K562 (cell line): Measurements from ENCODE around the gene PRRX1. TPM values are rescaled to one million over a fixed set of nuclear protein-coding genes. Genes with fewer than 3 reads are reported as not detected.

ENCODE experiments used
- ATAC-seq: fragments of 200-7000 bp; cut with Tn5 transposase; 3 replicates; pipeline ENCODE4 v1.9.1; 2020; ENCODE audit warnings: moderate library complexity
- BruUV-seq: library from RNA; stranded (reverse); fragments of 400-500 nt; replicated peaks from 2 replicates; lab custom pipeline; 2021; lab: Mats Ljungman, UMichigan
- CTCF ChIA-PET: fragments of 300-600 bp; formaldehyde crosslinking; extraction: SDS; loops from one replicate; lab custom pipeline; 2021; ENCODE audit warnings: low intra/inter-chr PET ratio; lab: Yijun Ruan, JAX
- POLR2A ChIA-PET: fragments of 300-600, 350-650 bp; sonication (Branson Sonifier 250); formaldehyde crosslinking; extraction: SDS; loops from one replicate; lab custom pipeline; 2021; ENCODE audit warnings: antibody characterized with exemption, inconsistent platforms; lab: Yijun Ruan, JAX
- DNase-seq, 4 experiments: peaks; one replicate each; pipeline versions ENCODE4 v3.0.0 to v3.0.0-alpha.2; 2011 to 2018; ENCODE audit warnings: low spot score in 3 of 4, mixed read lengths in 3 of 4; ENCODE audit errors: extremely low read depth in 1 of 4
- FAIRE-seq: peaks from 2 replicates; lab custom pipeline; 2011; peaks lifted over from hg19 to GRCh38; lab: Jason Lieb, UNC
- H2AFZ ChIP-seq: 2 replicates; pipeline ENCODE4 v1.6.0; 2011; ENCODE audit warnings: low read depth, low read length, control low read depth, inconsistent platforms
- H3K27ac ChIP-seq: fragments of 200-600 bp; 3 replicates; pipeline ENCODE4 v1.8.0; 2011; ENCODE audit warnings: low read depth, mild to moderate bottlenecking, control low read depth, inconsistent platforms, low read length, moderate library complexity, mixed read lengths; ENCODE audit errors: extremely low read depth
- H3K27me3 ChIP-seq, 2 experiments: fragments of 300-600 bp in 1 of 2; 2 replicates in 1 of 2; 3 replicates in 1 of 2; pipeline versions ENCODE4 v1.6.0 to v1.8.0; 2011; ENCODE audit warnings: inconsistent platforms in 2 of 2, low read length in 2 of 2, mild to moderate bottlenecking in 1 of 2, mixed read lengths in 1 of 2, moderate library complexity in 1 of 2; ENCODE audit not compliant: control insufficient read depth in 2 of 2, insufficient read depth in 2 of 2
- H3K36me3 ChIP-seq: fragments of 300-600 bp; 3 replicates; pipeline ENCODE4 v1.8.0; 2011; ENCODE audit warnings: mild to moderate bottlenecking, low read length, inconsistent platforms; ENCODE audit not compliant: control insufficient read depth, insufficient read depth
- H3K4me1 ChIP-seq, 2 experiments: fragments of 200-600 bp in 1 of 2; replicated peaks in 1 of 2; 2 replicates in 1 of 2; 3 replicates in 1 of 2; pipeline versions ENCODE4 v1.5.1 to v1.8.0; 2011; ENCODE audit warnings: inconsistent platforms in 2 of 2, low read length in 2 of 2, mild to moderate bottlenecking in 1 of 2, mixed read lengths in 1 of 2, moderate library complexity in 1 of 2; ENCODE audit not compliant: control insufficient read depth in 2 of 2, insufficient read depth in 2 of 2
- H3K4me2 ChIP-seq: 2 replicates; pipeline ENCODE4 v1.6.1; 2011; ENCODE audit warnings: low read length, control low read depth, inconsistent platforms, mixed read lengths; ENCODE audit not compliant: insufficient read depth
- H3K4me3 ChIP-seq: fragments of 200-600 bp; sonication (generic), shearing (Covaris generic); 2 replicates; pipeline ENCODE4 v1.5.1; 2016; ENCODE audit warnings: control low read depth, inconsistent platforms
- H3K79me2 ChIP-seq: fragments of 200-600 bp; 3 replicates; pipeline ENCODE4 v1.8.0; 2011; ENCODE audit warnings: low read length, inconsistent platforms; ENCODE audit not compliant: control insufficient read depth, insufficient read depth
- H3K9ac ChIP-seq, 2 experiments: 2 replicates each; pipeline versions ENCODE4 v1.6.0 to v1.6.1; 2011; ENCODE audit warnings: low read depth in 2 of 2, low read length in 2 of 2, control low read depth in 1 of 2, inconsistent platforms in 1 of 2, mild to moderate bottlenecking in 1 of 2, mixed read lengths in 1 of 2; ENCODE audit not compliant: insufficient read depth in 1 of 2
- H3K9me1 ChIP-seq: one replicate; pipeline ENCODE4 v1.6.0; 2011; ENCODE audit warnings: inconsistent platforms, mild to moderate bottlenecking, low read length, moderate library complexity; ENCODE audit not compliant: control insufficient read depth, insufficient read depth
- H3K9me3 ChIP-seq: replicated peaks from 2 replicates; pipeline ENCODE4 v1.5.1; 2011; ENCODE audit warnings: low read depth, low read length, inconsistent platforms; ENCODE audit not compliant: control insufficient read depth, insufficient read depth
- H4K20me1 ChIP-seq: replicated peaks from 2 replicates; pipeline ENCODE4 v1.6.1; 2011; ENCODE audit warnings: low read length, inconsistent platforms, mixed read lengths; ENCODE audit not compliant: control insufficient read depth, insufficient read depth
- ELF1 ChIP-seq: fragments of 200-800 bp; sonication (Bioruptor generic); IDR thresholded peaks from 2 replicates; pipeline ENCODE4 v1.6.1; 2016; ENCODE audit warnings: missing genetic modification characterization, missing compliant biosample characterization
- NR2C2 ChIP-seq, 2 experiments: fragments of 200-800 bp in 1 of 2; sonication (Bioruptor generic) in 1 of 2; sonication (generic) in 1 of 2; formaldehyde crosslinking in 1 of 2; IDR thresholded peaks; 2 replicates each; pipeline versions ENCODE4 v1.6.1 to v1.8.0; 2016 to 2022; ENCODE audit warnings: mild to moderate bottlenecking in 1 of 2, missing compliant biosample characterization in 1 of 2, missing genetic modification characterization in 1 of 2, missing genetic modification reagents in 1 of 2
- NUFIP1 ChIP-seq: fragments of 450-650 bp; IDR thresholded peaks from 2 replicates; pipeline ENCODE4 v1.6.1; 2018; ENCODE audit not compliant: partially characterized antibody
- PCBP2 ChIP-seq: fragments of 200-400 bp; formaldehyde crosslinking; IDR thresholded peaks from 2 replicates; pipeline ENCODE4 v1.6.1; 2018; ENCODE audit warnings: low read length, low read depth, mild to moderate bottlenecking, moderate library complexity; ENCODE audit not compliant: poor library complexity, severe bottlenecking
- PML ChIP-seq: IDR thresholded peaks from 2 replicates; pipeline ENCODE4 v1.6.1; 2012; ENCODE audit warnings: low read length, inconsistent platforms
- SAFB ChIP-seq: fragments of 200-400 bp; formaldehyde crosslinking; IDR thresholded peaks from 2 replicates; pipeline ENCODE4 v1.6.1; 2017; ENCODE audit warnings: low read depth, low read length, borderline replicate concordance
- TAF7 ChIP-seq: fragments of 450-650 bp; IDR thresholded peaks from 2 replicates; pipeline ENCODE4 v1.6.1; 2016; ENCODE audit warnings: missing genetic modification characterization, missing compliant biosample characterization
- TBP ChIP-seq: optimal IDR thresholded peaks from 2 replicates; pipeline ENCODE3; 2011; ENCODE audit warnings: low read depth, low read length, improper control_type of control experiment
- ZBED1 ChIP-seq: IDR thresholded peaks from 2 replicates; pipeline ENCODE4 v1.6.1; 2014
- ZBTB8A ChIP-seq: fragments of 450-650 bp; IDR thresholded peaks from 2 replicates; pipeline ENCODE4 v1.6.1; 2018; ENCODE audit warnings: mild to moderate bottlenecking, moderate library complexity; ENCODE audit not compliant: partially characterized antibody
- WGBS: fragments of 100-300 bp; shearing (Covaris generic); methylation state at CpG from one replicate; pipeline ENCODE4 v1.1.6; 2016; ENCODE audit warnings: low coverage, mixed read lengths; ENCODE audit not compliant: insufficient coverage; ENCODE audit errors: missing lambda C conversion rate; 5-methylcytosine and 5-hydroxymethylcytosine counted together
- in situ Hi-C: fragments of 300-500 bp; cut with MboI; formaldehyde crosslinking; loops from 4 replicates; pipeline ENCODE4 v1.15.0; 2018; ENCODE audit warnings: inconsistent platforms, mixed read lengths
- intact Hi-C: fragments of 100-400 bp; cut with micrococcal nuclease; formaldehyde crosslinking; loops from 2 replicates; pipeline ENCODE4 v1.14.2; 2022
- polyA plus RNA-seq, 8 experiments: library from polyadenylated mRNA; depleted of rRNA in 4 of 8; stranded (reverse) in 5 of 8; unstranded in 3 of 8; fragments of >200 nt; fragmentation: Nextera tagmentation in 2 of 8; fragmentation: Illumina TruSeq in 1 of 8; extraction: Ambion mirVana in 2 of 8; extraction: Trizol in 1 of 8; gene quantifications; 2 replicates each; pipeline versions ENCODE4 v1.2.1 to v1.2.3, GENCODE V29; 2011 to 2014; ENCODE audit warnings: inconsistent platforms in 1 of 8, missing spikeins in 1 of 8
- total RNA-seq, 7 experiments: library from RNA; depleted of rRNA in 6 of 7; stranded (reverse); fragments of >200 nt in 6 of 7; fragmentation: Illumina TruSeq in 2 of 7; extraction: Trizol in 2 of 7; gene quantifications; 2 replicates each; pipeline versions ENCODE4 v1.2.1 to v1.2.3, GENCODE V29; 2011 to 2021; ENCODE audit warnings: low replicate concordance in 1 of 7
- TF ChIP-seq, protein P1 (sequence below): fragments of 450-650 bp; conservative IDR thresholded peaks from 2 replicates; pipeline ENCODE4 v1.6.1; 2016; ENCODE audit warnings: missing genetic modification characterization, low read depth, mild to moderate bottlenecking, missing compliant biosample characterization, moderate library complexity
- TF ChIP-seq, protein P2 (sequence below): IDR thresholded peaks from 3 replicates; pipeline ENCODE4 v1.6.1; 2011; ENCODE audit warnings: borderline replicate concordance, mild to moderate bottlenecking, moderate library complexity; ENCODE audit not compliant: insufficient read length; ENCODE audit errors: extremely low read depth
- TF ChIP-seq, protein P3 (sequence below): fragments of 250-450 bp; sonication (Bioruptor Pico); IDR thresholded peaks from 2 replicates; pipeline ENCODE4 v1.9.0; 2021; ENCODE audit warnings: mild to moderate bottlenecking
- TF ChIP-seq, protein P4 (sequence below): fragments of 450-650 bp; IDR thresholded peaks from 2 replicates; pipeline ENCODE4 v1.6.1; 2017; ENCODE audit warnings: mild to moderate bottlenecking, moderate library complexity

Gene PRRX1
- total and polyA plus RNA-seq, 9 of the 15 experiments (the other 6 are each of a cell fraction or from before 2014, with no cell fraction given), result not detected

DNA sequence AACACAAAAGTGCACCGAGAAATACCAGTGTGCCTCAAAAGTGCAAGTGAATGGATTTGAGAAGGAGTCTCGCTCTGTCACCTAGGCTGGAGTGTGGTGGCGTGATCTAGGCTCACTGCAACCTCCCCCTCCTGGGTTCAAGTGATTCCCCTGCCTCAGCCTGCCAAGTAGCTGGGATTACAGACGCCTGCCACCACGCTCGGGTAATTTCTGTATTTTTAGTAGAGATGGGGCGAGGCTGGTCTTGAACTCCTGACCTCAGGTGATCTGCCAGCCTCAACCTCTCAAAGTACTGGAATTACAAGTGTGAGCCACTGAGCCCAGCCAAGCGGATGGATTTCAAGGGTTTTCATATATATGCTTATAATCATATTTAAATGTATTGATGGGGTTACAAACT, 35.8 kb downstream of the PRRX1 start:
- H3K4me1 ChIP-seq, result no peaks in the 10 kb centered on the region
- H3K27ac ChIP-seq, result no peak overlapping the region
- in situ Hi-C loops, result no loop called here
- no peak for ATAC-seq
- H3K79me2 ChIP-seq, result no peaks in the 10 kb centered on the region
- ChIA-PET POLR2A (no interaction called here), CTCF (no interaction called here)
- no peak overlapping the region for H3K4me2 ChIP-seq
- no peak overlapping the region for H3K9ac ChIP-seq
- H3K4me3 ChIP-seq, result no peak overlapping the region
- no peak for DNase-seq
- intact Hi-C loops, result no loop called here
- no peaks in the 10 kb centered on the region for H3K36me3 ChIP-seq
- H4K20me1 ChIP-seq, result no peaks in the 10 kb centered on the region
- BruUV-seq, result no TSS peak
- H3K9me1 ChIP-seq, result no peaks in the 10 kb centered on the region
- H3K27me3 ChIP-seq, result no peaks in the 10 kb centered on the region
- no peak for FAIRE-seq
- no peak overlapping the region for H2AFZ ChIP-seq
- H3K9me3 ChIP-seq, result no peaks in the 10 kb centered on the region
- WGBS, result 0% methylated on average over 8 of the region's 8 CpGs
- TF ChIP-seq PCBP2, result no peak
- no peak for TF ChIP-seq NR2C2 (CRISPR knock-in tag; IDR thresholded peaks at IDR 0.05)
- no peak for TF ChIP-seq NR2C2 (tag; IDR thresholded peaks at IDR 0.05)
- TF ChIP-seq NUFIP1, result no peak
- TF ChIP-seq, protein P1, sequence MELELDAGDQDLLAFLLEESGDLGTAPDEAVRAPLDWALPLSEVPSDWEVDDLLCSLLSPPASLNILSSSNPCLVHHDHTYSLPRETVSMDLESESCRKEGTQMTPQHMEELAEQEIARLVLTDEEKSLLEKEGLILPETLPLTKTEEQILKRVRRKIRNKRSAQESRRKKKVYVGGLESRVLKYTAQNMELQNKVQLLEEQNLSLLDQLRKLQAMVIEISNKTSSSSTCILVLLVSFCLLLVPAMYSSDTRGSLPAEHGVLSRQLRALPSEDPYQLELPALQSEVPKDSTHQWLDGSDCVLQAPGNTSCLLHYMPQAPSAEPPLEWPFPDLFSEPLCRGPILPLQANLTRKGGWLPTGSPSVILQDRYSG, result no peak
- no peak for TF ChIP-seq TAF7
- TF ChIP-seq TBP, result no peak
- no peak for TF ChIP-seq SAFB
- TF ChIP-seq PML, result no peak
- TF ChIP-seq, protein P2, sequence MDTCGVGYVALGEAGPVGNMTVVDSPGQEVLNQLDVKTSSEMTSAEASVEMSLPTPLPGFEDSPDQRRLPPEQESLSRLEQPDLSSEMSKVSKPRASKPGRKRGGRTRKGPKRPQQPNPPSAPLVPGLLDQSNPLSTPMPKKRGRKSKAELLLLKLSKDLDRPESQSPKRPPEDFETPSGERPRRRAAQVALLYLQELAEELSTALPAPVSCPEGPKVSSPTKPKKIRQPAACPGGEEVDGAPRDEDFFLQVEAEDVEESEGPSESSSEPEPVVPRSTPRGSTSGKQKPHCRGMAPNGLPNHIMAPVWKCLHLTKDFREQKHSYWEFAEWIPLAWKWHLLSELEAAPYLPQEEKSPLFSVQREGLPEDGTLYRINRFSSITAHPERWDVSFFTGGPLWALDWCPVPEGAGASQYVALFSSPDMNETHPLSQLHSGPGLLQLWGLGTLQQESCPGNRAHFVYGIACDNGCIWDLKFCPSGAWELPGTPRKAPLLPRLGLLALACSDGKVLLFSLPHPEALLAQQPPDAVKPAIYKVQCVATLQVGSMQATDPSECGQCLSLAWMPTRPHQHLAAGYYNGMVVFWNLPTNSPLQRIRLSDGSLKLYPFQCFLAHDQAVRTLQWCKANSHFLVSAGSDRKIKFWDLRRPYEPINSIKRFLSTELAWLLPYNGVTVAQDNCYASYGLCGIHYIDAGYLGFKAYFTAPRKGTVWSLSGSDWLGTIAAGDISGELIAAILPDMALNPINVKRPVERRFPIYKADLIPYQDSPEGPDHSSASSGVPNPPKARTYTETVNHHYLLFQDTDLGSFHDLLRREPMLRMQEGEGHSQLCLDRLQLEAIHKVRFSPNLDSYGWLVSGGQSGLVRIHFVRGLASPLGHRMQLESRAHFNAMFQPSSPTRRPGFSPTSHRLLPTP, result no peak
- TF ChIP-seq, protein P3, sequence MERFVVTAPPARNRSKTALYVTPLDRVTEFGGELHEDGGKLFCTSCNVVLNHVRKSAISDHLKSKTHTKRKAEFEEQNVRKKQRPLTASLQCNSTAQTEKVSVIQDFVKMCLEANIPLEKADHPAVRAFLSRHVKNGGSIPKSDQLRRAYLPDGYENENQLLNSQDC, result no peak
- TF ChIP-seq ZBTB8A, result no peak
- no peak for TF ChIP-seq ZBED1
- TF ChIP-seq, protein P4, sequence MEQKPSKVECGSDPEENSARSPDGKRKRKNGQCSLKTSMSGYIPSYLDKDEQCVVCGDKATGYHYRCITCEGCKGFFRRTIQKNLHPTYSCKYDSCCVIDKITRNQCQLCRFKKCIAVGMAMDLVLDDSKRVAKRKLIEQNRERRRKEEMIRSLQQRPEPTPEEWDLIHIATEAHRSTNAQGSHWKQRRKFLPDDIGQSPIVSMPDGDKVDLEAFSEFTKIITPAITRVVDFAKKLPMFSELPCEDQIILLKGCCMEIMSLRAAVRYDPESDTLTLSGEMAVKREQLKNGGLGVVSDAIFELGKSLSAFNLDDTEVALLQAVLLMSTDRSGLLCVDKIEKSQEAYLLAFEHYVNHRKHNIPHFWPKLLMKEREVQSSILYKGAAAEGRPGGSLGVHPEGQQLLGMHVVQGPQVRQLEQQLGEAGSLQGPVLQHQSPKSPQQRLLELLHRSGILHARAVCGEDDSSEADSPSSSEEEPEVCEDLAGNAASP, result no peak
- no peak for TF ChIP-seq ELF1
